ENCODE measurements around the gene CRISP1.

- no peak for TF ChIP-seq POLR2A (IDR thresholded peaks at IDR 0.05)
- no peak for TF ChIP-seq CTCF (IDR thresholded peaks at IDR 0.05 in 4 of 5, conservative IDR thresholded peaks at IDR 0.05 in 1 of 5)
These were observed 13.4 kb downstream of the CRISP1 start for GRCh38 chr6:49852975-49853374.

All from gastrocnemius medialis (tissue), 4 donors.